COR-L47 (cell line): ENCODE measurements around the gene PTPRCAP.
"Not testable (repeated sequence)": the region's sequence is repeated elsewhere in the genome, so short reads cannot be mapped to it uniquely, and the experiment has no call there.

ENCODE experiments used
- DNase-seq: peaks from one replicate; lab custom pipeline; 2025; lab: John Stamatoyannopoulos, UW

The PTPRCAP gene

DNA sequence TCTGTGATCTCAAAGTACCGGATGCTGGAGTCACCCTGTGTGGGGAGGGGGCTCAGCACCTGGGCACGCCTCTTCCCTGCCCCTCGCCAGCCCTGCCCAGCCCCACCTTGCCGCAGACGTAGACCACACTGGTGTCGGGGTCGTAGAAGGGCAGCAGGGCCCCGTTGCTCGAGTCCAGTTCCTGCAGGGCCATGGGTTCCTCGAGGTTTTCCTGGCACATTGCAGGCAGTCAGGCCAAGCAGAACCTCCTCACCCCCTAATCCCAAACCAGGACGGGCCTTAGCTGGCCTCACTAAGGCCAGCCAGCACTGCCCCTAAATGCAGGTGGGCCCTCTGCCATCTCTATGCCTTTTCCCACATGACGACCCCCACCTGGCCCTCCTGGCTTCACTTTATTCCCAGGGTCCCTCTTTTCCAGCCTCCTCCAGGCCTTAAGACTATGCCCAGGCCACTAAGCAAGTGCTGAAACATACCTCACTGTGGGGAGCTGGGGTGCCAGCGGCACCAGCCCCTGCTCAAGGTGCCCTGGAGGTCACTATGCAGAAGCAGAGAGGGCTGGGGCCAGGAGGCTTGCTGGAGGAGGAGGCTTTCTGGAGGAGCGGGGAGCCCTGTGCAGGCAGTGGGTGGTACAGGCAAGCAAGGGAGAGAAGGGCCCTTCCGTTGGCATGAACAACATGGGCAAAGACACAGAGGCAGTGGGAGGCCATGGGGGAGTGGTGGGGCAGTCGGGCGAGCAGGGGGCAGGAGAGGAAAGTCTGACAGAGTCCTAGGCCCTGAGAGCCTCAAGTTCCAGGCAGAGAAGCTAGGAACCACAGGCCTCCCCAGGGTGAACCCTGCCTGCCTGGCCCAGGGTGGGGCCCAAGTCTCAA, 3.0 kb upstream of the PTPRCAP start:
- DNase-seq, result no peak

DNA sequence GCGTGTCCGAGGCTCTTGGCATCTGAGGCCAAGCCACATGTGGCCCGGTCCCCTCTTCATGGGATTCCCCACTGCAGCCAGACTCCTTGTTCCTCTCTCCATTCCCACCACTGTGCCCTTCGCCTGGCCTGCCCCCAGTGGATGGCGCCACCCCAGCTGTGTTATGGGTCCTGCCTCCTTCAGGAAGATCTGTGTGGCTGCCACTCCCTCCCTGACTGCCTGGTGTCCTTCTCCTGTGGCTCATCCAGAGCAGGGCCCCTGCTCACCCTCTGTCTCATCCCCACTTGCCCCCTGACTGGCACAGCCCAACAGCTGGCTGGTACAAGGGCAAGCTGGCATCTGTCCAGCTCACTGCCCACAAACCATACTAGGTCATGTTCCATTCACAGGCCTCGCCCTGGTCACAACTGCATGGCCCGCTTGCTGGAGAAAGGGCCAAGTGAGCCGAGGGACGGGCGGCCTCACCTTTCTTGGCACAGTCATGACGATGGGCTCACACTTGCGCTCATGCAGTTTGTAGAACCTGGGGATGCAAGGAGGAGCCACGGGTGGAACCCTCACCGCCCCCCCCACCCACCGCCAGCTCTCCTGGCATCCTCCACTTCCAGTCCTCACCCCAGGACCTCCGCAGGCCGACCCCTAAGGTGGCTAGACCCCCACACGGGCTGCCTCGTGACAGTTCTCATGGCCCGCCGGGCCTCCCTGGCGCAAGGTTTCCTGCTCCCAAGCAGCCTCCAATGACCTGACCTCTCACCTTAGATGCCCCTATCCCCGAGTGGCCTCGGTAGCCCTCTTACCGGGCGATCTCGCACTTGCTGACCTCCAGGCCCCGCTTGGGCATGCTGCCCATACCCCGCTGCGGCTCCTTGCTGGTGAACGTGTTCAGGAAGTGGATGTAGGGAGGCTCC, 2.1 kb upstream of the PTPRCAP start:
- no peak for DNase-seq

DNA sequence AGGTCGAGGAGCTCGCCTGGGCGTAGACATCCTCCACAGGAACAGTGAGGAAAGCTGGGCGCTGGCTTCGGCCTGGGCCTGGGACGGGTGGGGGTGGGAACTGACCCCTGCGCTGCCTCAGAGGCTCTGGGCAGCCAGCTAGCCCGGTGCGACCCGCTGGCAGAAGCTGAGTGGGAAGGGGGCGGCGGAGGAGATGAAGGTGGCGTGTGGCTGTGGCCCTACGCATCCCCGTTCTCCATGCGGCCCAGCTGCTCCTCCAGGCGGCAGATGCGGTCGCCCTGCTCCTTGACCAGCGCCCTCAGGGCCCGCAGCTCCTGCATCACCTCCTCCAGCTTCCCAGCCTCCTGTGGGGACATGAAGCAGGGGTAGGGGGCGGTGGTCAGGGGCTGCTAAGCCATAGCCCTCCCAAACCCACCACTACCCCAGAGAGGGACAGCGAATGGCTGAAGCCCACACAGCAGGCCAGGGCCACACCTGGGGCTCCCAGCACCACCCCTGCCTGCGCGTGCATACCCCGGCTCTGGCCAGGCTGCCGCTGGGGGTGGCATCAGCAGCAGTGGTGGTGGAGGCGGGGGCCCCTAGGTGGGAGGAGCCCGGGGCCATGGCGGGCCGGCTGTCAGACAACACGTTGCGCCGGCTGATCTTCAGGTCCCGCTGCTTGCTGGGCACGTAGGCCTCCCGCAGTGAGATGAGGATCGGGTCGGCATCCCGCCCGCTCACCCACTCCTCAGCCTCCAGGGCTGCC, 848 bp upstream of the PTPRCAP start:
- no peak for DNase-seq

DNA sequence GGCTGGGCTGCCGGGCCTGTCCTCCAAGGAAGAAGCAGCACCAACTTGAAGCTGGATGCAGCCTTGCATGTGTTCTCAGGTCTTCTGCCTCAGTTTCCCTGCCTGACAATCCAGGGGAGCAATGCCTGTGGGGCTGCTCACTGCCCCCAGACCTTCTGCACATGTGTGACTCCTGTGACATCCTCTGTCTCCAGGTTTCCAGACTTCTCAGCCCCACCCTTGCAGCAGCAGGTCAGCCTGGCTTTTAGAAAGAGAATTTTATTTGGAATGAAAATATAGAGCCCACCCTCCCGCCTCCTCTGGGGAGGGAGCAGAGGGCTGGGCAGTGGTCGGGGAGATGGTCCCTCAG, 301 bp upstream of the PTPRCAP start:
- DNase-seq, result no peak

DNA sequence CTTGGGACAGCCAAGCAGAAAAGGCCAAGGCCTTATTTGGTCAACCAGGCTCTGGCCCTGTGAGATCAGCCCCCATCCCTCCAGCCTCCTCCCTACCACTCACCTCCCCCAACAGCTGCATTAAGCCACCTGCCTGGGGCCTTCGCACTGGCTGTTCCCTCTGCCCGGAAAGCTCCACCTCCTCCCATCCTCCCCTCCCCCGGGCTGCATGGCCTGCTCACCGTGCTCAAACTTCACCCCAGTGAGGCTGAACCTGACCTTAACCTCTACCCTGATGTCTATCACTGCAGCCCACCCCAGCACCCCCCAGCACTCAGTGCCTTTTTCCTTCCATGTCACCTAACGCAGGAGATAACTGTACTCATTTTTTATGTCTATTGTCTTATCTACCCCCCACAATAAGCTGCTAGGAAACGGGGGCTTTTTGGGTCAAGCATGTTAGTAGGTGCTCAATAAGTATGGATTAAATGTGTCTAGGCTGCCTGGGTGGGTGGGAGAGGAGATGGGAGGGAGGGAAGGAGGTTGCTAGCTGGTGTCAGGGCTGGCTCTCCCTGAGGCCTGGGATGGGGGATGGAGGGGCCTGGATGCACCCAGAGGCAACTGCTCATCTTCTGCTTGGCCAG, 912 bp downstream of the PTPRCAP start:
- DNase-seq, result no peak

DNA sequence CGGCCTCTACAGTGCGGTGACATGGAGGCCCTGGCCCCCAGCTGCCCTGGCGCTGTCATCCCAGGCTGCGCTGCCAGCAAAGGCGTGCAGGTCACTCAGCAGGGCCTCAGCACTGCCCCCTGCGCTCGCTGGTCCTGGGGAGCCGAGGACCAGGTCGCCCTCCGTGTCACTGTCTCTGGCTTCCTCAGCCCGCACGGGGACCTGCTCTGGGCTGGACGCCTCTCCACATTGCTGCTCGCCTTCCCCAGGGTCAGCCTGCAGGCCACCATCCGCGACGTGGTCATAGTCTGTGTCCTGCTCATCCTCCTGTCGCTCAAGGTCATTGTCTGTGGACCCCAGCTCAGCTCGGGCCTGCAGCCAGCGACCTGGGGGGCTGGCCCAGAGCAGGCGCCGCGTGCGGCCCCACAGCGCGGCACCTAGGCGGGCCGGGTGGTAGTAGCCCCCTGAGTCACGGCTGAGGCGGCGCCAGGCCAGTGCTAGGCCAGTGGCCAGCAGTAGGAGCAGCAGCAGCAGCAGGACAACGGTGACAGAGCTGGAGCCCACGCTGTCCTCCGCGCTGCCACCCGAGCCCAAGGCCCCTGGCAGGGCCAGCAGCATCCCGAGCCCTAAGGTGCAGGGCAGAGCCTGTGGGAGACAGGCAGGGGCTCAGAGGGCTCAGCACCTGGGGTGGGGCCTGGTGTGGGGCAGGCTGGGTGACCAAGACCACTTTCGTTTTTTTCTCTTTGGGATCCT, 1.6 kb downstream of the PTPRCAP start:
- DNase-seq, result no peak

DNA sequence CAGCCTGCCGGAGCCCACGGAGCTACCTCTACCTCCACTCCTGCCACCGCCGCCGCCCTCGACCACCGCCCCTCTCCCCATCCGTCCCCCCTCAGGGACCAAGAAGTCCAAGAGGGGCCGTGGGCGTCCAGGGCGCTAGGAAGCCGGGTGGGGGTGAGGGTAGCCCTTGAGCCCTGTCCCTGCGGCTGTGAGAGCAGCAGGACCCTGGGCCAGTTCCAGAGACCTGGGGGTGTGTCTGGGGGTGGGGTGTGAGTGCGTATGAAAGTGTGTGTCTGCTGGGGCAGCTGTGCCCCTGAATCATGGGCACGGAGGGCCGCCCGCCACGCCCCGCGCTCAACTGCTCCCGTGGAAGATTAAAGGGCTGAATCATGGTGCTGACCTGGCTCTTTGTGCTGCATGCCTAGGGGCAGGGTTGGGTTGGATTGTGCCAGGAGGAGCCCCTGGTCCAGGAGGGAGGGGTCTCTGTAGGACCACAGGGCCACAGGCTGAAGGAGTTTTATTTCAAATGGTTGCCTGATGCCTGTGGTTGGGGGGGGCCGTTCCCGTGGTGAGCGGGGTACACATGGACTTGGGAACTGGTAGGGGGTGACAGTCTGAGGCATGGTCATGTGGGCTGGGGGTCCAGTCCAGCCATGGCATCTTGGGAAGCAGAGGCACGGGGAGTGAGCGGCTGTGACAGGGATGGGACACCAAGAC, 2.3 kb downstream of the PTPRCAP start:
- DNase-seq, result no peak

DNA sequence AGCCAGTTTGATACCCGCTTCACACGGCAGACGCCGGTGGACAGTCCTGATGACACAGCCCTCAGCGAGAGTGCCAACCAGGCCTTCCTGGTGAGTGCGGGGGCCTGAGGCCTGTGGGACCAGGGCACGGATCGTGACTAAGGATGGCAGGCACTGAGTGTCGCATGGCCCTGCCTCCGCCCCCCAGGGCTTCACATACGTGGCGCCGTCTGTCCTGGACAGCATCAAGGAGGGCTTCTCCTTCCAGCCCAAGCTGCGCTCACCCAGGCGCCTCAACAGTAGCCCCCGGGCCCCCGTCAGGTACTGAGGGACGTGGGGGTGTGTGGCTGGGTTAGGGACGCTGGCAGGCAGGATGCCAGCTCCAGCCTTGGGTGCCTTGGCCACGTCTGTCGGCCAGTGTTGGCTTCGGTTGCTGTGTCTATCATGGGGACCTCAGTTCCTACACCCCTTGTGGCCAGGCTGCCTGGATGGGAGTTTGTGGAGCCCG, 3.0 kb downstream of the PTPRCAP start:
- DNase-seq, result no peak

DNA sequence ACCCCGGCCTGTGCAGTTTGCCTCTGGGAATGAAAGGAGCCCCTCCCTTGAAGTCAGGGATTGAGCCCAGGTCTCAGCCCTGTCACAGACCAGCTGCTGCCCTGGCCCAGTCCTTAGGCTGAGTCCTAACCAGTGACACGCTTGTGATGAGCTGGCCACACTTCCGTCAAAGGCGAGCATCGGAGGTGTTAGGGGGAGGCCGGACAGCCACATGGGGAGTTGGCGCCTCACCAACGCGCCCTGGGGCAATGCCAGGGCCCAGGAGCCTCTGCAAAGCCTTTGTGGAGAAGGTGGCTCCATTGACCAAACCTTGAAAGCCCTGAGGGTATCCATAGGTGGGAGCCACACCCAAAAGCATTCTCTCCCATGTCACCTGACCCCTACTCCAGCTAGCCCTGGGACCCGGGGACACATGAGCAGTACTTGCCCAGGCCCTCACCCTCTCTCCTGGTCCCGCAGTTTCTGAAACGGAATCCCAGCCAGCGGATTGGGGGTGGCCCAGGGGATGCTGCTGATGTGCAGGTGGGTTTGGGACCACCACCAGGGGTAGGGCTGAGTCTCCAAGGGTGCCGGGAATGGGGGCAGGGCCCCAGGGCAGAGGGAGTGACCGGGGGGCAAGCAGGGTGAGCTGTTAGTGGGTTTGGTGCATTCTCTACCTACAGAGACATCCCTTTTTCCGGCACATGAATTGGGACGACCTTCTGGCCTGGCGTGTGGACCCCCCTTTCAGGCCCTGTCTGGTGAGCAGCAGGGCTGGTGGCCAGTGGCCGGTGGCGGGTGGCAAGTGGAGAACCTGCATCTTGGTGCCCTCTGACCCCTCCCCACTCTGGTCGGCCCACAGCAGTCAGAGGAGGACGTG, 3.7 kb downstream of the PTPRCAP start:
- no peak for DNase-seq

DNA sequence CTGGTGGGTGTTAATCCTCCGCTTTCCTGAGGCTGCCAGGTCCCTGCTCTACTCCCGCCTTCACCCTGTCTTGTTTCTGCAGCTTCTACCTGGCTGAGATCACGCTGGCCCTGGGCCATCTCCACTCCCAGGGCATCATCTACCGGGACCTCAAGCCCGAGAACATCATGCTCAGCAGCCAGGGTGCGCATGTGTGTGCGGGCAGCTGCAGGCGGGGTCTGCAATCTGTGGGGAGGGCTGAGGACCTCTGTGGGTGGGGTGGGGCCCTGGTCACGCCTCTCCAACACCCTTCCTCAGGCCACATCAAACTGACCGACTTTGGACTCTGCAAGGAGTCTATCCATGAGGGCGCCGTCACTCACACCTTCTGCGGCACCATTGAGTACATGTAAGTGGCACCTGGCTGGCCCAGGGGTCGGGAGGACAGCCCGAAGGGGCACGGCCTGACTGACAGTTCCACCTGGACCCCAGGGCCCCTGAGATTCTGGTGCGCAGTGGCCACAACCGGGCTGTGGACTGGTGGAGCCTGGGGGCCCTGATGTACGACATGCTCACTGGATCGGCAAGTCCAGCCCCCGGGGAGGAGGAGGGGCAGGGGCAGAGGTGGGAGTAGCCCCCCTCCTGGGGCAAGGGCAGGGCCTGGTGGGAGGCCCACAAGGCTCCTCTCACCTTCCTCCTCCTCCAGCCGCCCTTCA, 4.7 kb downstream of the PTPRCAP start:
- DNase-seq, result no peak

DNA sequence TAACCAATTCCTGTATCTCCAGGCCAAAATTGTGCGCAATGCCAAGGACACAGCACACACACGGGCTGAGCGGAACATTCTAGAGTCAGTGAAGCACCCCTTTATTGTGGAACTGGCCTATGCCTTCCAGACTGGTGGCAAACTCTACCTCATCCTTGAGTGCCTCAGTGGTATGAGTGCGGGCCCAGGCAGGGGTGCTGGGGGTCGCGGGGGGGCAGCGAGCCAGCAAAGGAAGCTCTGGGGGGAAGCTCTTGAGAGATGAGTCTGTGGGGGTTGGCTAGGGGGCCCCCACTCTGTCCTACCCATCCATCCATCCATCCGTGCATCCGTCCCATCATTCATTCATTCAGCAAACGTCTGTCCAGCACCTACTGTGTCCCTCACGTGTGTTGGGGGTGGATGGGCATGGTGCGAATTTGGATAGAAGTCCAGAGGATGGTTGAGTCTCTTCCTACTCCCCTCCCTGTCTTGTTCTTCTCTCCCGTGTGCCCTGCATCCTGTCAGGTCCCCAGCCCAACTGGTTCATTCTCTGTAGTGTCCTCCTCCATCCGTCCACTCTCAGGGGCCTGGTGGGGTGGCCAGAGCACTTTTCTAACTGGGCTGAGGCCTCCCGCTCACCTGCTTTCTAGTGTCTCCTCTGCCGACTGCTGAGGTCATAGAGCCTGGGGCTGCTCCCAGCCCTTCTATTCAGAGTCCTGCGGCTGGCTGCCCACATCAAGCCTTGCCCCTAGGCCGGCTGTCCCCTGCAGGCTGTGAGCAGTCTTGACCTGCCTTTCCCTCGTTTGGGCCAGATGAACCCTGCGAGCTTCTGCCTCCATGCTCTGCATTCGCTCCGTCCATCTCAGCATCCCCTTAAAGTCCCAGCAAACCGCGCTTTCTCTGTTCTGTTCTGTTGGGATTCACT, 5.9 kb downstream of the PTPRCAP start:
- DNase-seq, result no peak

DNA sequence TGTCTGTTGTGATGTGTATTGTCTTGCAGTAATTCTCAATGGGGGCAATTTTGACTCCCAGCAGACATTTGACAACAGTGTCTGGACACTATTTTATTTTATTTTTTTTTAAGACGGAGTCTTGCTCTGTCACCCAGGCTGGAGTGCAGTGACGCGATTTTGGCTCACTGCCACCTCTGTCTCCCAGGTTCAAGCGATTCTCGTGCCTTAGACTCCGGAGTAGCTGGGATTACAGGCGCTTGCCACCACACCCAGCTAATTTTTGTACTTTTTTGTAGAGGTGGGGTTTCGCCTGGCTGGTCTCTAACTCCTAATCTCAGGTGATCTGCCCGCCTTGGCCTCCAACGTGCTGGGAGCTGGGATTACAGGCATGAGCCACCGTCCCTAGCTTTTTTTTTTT, 7.8 kb downstream of the PTPRCAP start:
- DNase-seq, result no peak

DNA sequence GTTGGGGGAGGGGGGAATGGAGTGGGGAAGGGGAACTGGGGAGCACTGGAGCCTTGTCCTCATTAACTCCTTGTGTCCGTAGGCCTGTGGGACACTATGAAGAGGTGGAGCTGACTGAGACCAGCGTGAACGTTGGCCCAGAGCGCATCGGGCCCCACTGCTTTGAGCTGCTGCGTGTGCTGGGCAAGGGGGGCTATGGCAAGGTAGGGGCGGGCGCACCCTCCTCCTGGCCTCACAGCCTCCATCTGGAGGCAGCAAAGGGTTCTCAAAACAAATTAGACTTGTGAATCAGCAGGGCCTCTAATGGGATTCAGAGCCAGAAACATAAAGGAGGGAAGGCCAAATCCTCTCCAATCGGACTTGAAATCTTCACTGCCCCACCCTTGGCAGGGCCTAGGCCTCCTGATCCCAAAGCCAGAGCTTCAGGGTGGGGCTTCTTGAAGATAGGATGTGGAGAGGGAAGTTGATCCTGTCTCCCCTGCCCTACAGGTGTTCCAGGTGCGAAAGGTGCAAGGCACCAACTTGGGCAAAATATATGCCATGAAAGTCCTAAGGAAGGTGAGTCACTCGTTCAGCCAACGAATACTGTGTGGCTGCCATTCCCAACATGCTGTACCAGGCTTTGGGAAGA, 8.3 kb downstream of the PTPRCAP start:
- DNase-seq, result no peak

DNA sequence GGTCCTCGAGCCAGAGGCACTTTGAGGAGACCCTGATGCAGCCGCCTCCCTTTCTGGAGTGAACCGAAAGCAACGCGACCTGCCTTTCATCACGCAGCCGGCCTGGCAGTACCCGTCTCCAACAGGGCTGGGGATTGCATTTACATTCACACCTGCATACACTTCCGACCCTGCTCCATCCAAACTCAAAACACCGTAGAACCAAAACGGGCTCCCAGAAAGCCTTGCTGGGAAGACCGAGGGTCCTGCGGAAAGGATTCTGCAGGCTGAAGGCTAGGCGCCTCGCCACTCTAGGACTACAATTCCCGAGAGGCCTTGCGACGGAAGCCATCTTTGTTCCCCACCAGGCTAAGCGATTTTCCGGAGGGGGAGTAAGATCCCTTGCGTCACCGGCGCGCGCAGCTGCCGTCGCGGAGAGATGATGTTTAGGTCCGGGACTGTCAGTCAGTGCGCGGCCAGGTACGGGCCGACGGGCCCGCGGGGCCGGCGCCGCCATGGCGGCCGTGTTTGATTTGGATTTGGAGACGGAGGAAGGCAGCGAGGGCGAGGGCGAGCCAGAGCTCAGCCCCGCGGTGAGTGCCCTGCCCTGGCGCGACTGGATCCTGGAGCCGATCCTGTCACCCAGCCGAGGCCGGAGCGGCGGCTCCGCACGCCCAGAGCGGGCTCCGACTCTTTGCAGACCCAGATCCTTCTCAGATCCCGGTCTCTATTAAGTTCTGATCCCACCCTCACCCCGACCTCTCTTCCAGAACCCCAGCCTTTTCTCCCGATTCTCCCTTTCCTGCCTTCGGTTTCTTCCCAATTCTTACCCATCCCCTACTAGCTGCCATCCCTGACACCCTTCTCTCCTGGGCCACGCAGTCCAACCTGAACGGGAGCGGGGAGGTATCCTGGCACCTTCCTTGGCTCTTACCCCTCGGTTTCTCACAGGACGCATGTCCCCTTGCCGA, 9.2 kb downstream of the PTPRCAP start, which contains the start of gene RPS6KB2:
RPS6KB2 (plus strand) TSS at position 443 of the 950 bp plus-strand sequence; CDS start at position 495, 52 bp downstream.
- DNase-seq, result peak; percentile 96

DNA sequence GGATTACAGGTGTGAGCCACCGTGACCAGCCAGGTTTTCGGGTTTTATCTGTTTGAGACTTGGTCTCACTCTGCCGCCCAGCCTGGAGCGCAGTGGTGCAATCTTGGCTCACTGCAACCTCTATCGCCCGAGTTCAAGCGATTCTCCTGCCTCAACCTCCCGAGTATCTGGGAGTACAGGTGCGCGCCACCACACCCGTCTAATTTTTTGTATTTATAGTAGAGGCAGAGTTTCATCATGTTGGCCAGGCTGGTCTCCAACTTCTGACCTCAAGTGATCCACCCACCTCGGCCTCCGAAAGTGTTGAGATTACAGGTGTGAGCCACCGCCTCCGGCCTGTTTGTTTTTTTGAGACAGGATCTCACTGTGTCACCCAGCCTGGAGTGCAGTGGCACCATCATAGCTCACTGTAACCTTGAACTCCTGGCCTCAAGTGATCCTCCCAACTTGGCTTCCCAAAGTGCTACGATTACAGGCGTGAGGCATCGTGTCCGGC, 10.1 kb downstream of the PTPRCAP start:
- not testable (repeated sequence) for DNase-seq
